H1 (cell line): ENCODE measurements around the gene CNDP1. TPM values are rescaled to one million over a fixed set of nuclear protein-coding genes. Genes with fewer than 3 reads are reported as not detected.

Experiments used
- CTCF ChIA-PET: fragments of 300-600 bp; sonication (Branson Sonifier 250); formaldehyde crosslinking; loops from one replicate; lab custom pipeline; 2021; ENCODE audit not compliant: partially characterized antibody; lab: Charles Lee
- POLR2A ChIA-PET: fragments of 300-600 bp; sonication (Branson Sonifier 250); formaldehyde crosslinking; loops from one replicate; lab custom pipeline; 2021; ENCODE audit warnings: inconsistent platforms; ENCODE audit not compliant: partially characterized antibody; lab: Charles Lee
- DNase-seq, 2 experiments: peaks; one replicate each; pipeline versions ENCODE4 v3.0.0 to v3.0.0-alpha.2; 2010 to 2022; ENCODE audit warnings: low spot score in 2 of 2, low read depth in 1 of 2, mixed read lengths in 1 of 2
- FAIRE-seq: peaks from 2 replicates; lab custom pipeline; 2011; peaks lifted over from hg19 to GRCh38; lab: Jason Lieb, UNC
- H2AFZ ChIP-seq: 2 replicates; pipeline ENCODE4 v1.8.1; 2012; ENCODE audit warnings: low read length, inconsistent platforms
- H2AK5ac ChIP-seq: 2 replicates; pipeline ENCODE4 v1.6.1; 2013; ENCODE audit warnings: low read depth, low read length
- H2BK120ac ChIP-seq: replicated peaks from 2 replicates; pipeline ENCODE3; 2013; ENCODE audit warnings: low read depth, low read length, inconsistent platforms
- H2BK12ac ChIP-seq: 2 replicates; pipeline ENCODE4 v1.6.1; 2013; ENCODE audit warnings: low read depth, low read length
- H2BK15ac ChIP-seq: 2 replicates; pipeline ENCODE4 v1.6.1; 2013; ENCODE audit warnings: low read length
- H2BK20ac ChIP-seq: 2 replicates; pipeline ENCODE4 v1.6.1; 2013; ENCODE audit warnings: low read length
- H2BK5ac ChIP-seq: 2 replicates; pipeline ENCODE4 v1.6.1; 2013; ENCODE audit warnings: low read depth, low read length
- H3K14ac ChIP-seq: 2 replicates; pipeline ENCODE4 v1.6.1; 2013; ENCODE audit warnings: inconsistent platforms; ENCODE audit not compliant: insufficient read length
- H3K18ac ChIP-seq: 2 replicates; pipeline ENCODE4 v1.6.1; 2013; ENCODE audit warnings: low read length; ENCODE audit errors: extremely low read depth
- H3K23ac ChIP-seq: 2 replicates; pipeline ENCODE4 v1.6.1; 2013; ENCODE audit warnings: inconsistent platforms; ENCODE audit not compliant: insufficient read length
- H3K23me2 ChIP-seq: 2 replicates; pipeline ENCODE4 v1.6.1; 2013; ENCODE audit warnings: low read depth, low read length
- H3K27ac ChIP-seq: 2 replicates; pipeline ENCODE4 v1.6.1; 2011; ENCODE audit warnings: low read depth, low read length, inconsistent platforms
- H3K27me3 ChIP-seq, 4 experiments: replicated peaks in 1 of 4; 1 replicate in 1 of 4; 2 replicates in 3 of 4; pipeline versions ENCODE4 v1.6.1 to v1.8.1; 2011 to 2013; ENCODE audit warnings: low read length in 3 of 4, mild to moderate bottlenecking in 3 of 4, inconsistent platforms in 2 of 4, mixed read lengths in 2 of 4, moderate library complexity in 1 of 4; ENCODE audit not compliant: control insufficient read depth in 3 of 4, insufficient read depth in 3 of 4; ENCODE audit errors: extremely low read depth in 1 of 4
- H3K36me3 ChIP-seq, 4 experiments: 2 replicates each; pipeline versions ENCODE4 v1.6.1 to v1.8.1; 2011 to 2013; ENCODE audit warnings: mild to moderate bottlenecking in 4 of 4, low read length in 3 of 4, moderate library complexity in 2 of 4, control low read depth in 1 of 4, inconsistent platforms in 1 of 4; ENCODE audit not compliant: insufficient read depth in 4 of 4, control insufficient read depth in 2 of 4
- H3K4ac ChIP-seq: replicated peaks from 2 replicates; pipeline ENCODE3; 2013; ENCODE audit warnings: low read length, low read depth, mixed read lengths, inconsistent platforms; ENCODE audit not compliant: insufficient read length
- H3K4me1 ChIP-seq, 4 experiments: replicated peaks in 1 of 4; 1 replicate in 1 of 4; 2 replicates in 3 of 4; pipeline versions ENCODE4 v1.6.1 to v1.8.1; 2011 to 2013; ENCODE audit warnings: low read length in 3 of 4, inconsistent platforms in 2 of 4, mixed read lengths in 1 of 4; ENCODE audit not compliant: insufficient read depth in 4 of 4, control insufficient read depth in 3 of 4
- H3K4me2 ChIP-seq, 2 experiments: 2 replicates each; pipeline versions ENCODE4 v1.6.1 to v1.8.1; 2011 to 2013; ENCODE audit warnings: low read depth in 2 of 2, low read length in 2 of 2, control low read depth in 1 of 2, inconsistent platforms in 1 of 2, mild to moderate bottlenecking in 1 of 2; ENCODE audit not compliant: insufficient read depth in 1 of 2
- H3K4me3 ChIP-seq, 4 experiments: fragments of 200-600, 300-600 bp in 1 of 4; sonication (generic), shearing (Covaris generic), sonication (Bioruptor Twin) in 1 of 4; 2 replicates each; pipeline versions ENCODE4 v1.5.1 to v1.8.1; 2011 to 2016; ENCODE audit warnings: low read length in 4 of 4, low read depth in 3 of 4, control low read depth in 2 of 4, inconsistent platforms in 2 of 4, mild to moderate bottlenecking in 2 of 4, mixed read lengths in 1 of 4, moderate library complexity in 1 of 4; ENCODE audit not compliant: insufficient read depth in 2 of 4; ENCODE audit errors: extremely low read depth in 1 of 4
- H3K56ac ChIP-seq: replicated peaks from 2 replicates; pipeline ENCODE3; 2013; ENCODE audit warnings: low read depth, mild to moderate bottlenecking, mixed read lengths, low read length, inconsistent platforms; ENCODE audit not compliant: insufficient read length
- H3K79me1 ChIP-seq: 2 replicates; pipeline ENCODE4 v1.6.1; 2013; ENCODE audit warnings: low read depth, low read length, control low read depth
- H3K79me2 ChIP-seq, 2 experiments: 2 replicates each; pipeline versions ENCODE4 v1.6.1 to v1.8.1; 2012 to 2013; ENCODE audit warnings: low read length in 2 of 2, mild to moderate bottlenecking in 2 of 2, inconsistent platforms in 1 of 2; ENCODE audit not compliant: insufficient read depth in 2 of 2, control insufficient read depth in 1 of 2
- H3K9ac ChIP-seq, 4 experiments: replicated peaks in 1 of 4; 1 replicate in 1 of 4; 2 replicates in 3 of 4; pipeline versions ENCODE4 v1.6.1 to v1.8.1; 2011 to 2013; ENCODE audit warnings: low read depth in 3 of 4, low read length in 3 of 4, control low read depth in 2 of 4, mild to moderate bottlenecking in 2 of 4, moderate library complexity in 2 of 4, inconsistent platforms in 1 of 4; ENCODE audit errors: extremely low read depth in 1 of 4
- H3K9me3 ChIP-seq, 2 experiments: 2 replicates each; pipeline versions ENCODE4 v1.6.1 to v1.8.1; 2012 to 2013; ENCODE audit warnings: mild to moderate bottlenecking in 2 of 2, moderate library complexity in 2 of 2, control low read depth in 1 of 2, inconsistent platforms in 1 of 2, low read depth in 1 of 2, low read length in 1 of 2, mixed read lengths in 1 of 2; ENCODE audit not compliant: insufficient read depth in 2 of 2
- H4K20me1 ChIP-seq, 2 experiments: replicated peaks in 1 of 2; 2 replicates each; pipeline versions ENCODE3 to v1.8.1; 2011 to 2013; ENCODE audit warnings: inconsistent platforms in 2 of 2, low read length in 2 of 2, mild to moderate bottlenecking in 1 of 2; ENCODE audit not compliant: insufficient read depth in 2 of 2, control insufficient read depth in 1 of 2
- H4K5ac ChIP-seq: 2 replicates; pipeline ENCODE4 v1.6.1; 2013; ENCODE audit warnings: low read length, low read depth, mixed read lengths, inconsistent platforms; ENCODE audit not compliant: insufficient read length
- H4K8ac ChIP-seq: 2 replicates; pipeline ENCODE4 v1.8.0; 2013; ENCODE audit warnings: mild to moderate bottlenecking, moderate library complexity, low read length, inconsistent platforms; ENCODE audit not compliant: insufficient read depth; ENCODE audit errors: extremely low read depth
- H4K91ac ChIP-seq: replicated peaks from 2 replicates; pipeline ENCODE3; 2013; ENCODE audit warnings: low read length, mixed read lengths, inconsistent platforms; ENCODE audit not compliant: insufficient read length
- ATF2 ChIP-seq: IDR thresholded peaks from 2 replicates; pipeline ENCODE4 v1.6.1; 2012; ENCODE audit warnings: low read length, inconsistent platforms
- EZH2 ChIP-seq: fragments of 200-600 bp; sonication (generic); IDR thresholded peaks from 2 replicates; pipeline ENCODE4 v1.7.1; 2012; ENCODE audit warnings: low read depth, mild to moderate bottlenecking, moderate library complexity, low read length, inconsistent platforms; ENCODE audit not compliant: severe bottlenecking
- GABPA ChIP-seq: IDR thresholded peaks from 2 replicates; pipeline ENCODE4 v1.6.1; 2011; ENCODE audit warnings: mild to moderate bottlenecking, low read length, moderate library complexity, borderline replicate concordance; ENCODE audit not compliant: insufficient read depth
- RBBP5 ChIP-seq: IDR thresholded peaks from 2 replicates; pipeline ENCODE4 v1.7.1; 2012; ENCODE audit warnings: low read depth, mild to moderate bottlenecking, inconsistent platforms, low read length, moderate library complexity, borderline replicate concordance
- SIN3A ChIP-seq, 2 experiments: IDR thresholded peaks in 1 of 2; conservative IDR thresholded peaks in 1 of 2; 2 replicates each; pipeline ENCODE4 v1.6.1; 2011 to 2012; ENCODE audit warnings: low read length in 2 of 2, improper control_type of control experiment in 1 of 2, low read depth in 1 of 2, mild to moderate bottlenecking in 1 of 2
- WGBS, 2 experiments: shearing (Covaris generic) in 1 of 2; methylation state at CpG; one replicate each; pipeline versions ENCODE4 v1.1.6 to v1.1.7; 2013 to 2015; ENCODE audit warnings: low lambda C conversion rate in 2 of 2, mixed read lengths in 2 of 2, inconsistent platforms in 1 of 2, low coverage in 1 of 2, missing lambda C conversion rate in 1 of 2; ENCODE audit not compliant: insufficient replicate concordance in 2 of 2, insufficient coverage in 1 of 2, insufficient read length in 1 of 2; ENCODE audit errors: extremely low coverage in 1 of 2, missing lambda C conversion rate in 1 of 2; 5-methylcytosine and 5-hydroxymethylcytosine counted together
- polyA plus RNA-seq, 7 experiments: library from polyadenylated mRNA; depleted of rRNA in 3 of 7; stranded (reverse) in 5 of 7; unstranded in 2 of 7; fragments of >200 nt in 5 of 7; fragments of 200-250 nt in 2 of 7; gene quantifications; 1 replicate in 5 of 7; 2 replicates in 1 of 7; 4 replicates in 1 of 7; pipeline versions ENCODE4 v1.2.1 to v1.2.3, GENCODE V29; 2011 to 2013; ENCODE audit warnings: missing spikeins in 2 of 7, mixed read lengths in 2 of 7
- total RNA-seq: library from RNA; stranded (reverse); fragmentation: NEBNext Ultra II Directional; extraction: Animal tissue kit (Norgen Biotek cat#: 25700); gene quantifications from 2 replicates; pipeline ENCODE4 v1.2.1, GENCODE V29; 2021

The CNDP1 gene
- total and polyA plus RNA-seq, 2 of the 8 experiments (the other 6 are each of a cell fraction or from before 2014, with no cell fraction given), result 0.09 TPM; not detected in 1

- H2BK20ac ChIP-seq, result no peak overlapping the region
- no peak overlapping the region for H3K4me3 ChIP-seq
- no peak overlapping the region for H3K27ac ChIP-seq
- H3K4ac ChIP-seq, result peak overlapping the region; percentile 49
- no peak overlapping the region for H3K4me2 ChIP-seq
- H3K23ac ChIP-seq, result no peak overlapping the region
- no peak overlapping the region for H2BK12ac ChIP-seq
- no peaks in the 10 kb centered on the region for H3K79me1 ChIP-seq
- POLR2A ChIA-PET, result interaction anchor here (1.6 kb wide), 1 partner anchor 8 kb away, joined by 4 read pairs; no protein-coding TSS in a partner anchor
- WGBS, 2 experiments, result 84% methylated on average over 2 of the region's 2 CpGs; no CpG with 5 or more reads in 1 of the 2 experiments
- H3K9me3 ChIP-seq, result peaks cover 0 to 5% of the 10 kb centered on the region in 2 experiments; a peak in 2 of 4 replicates
- H2BK120ac ChIP-seq, result no peak overlapping the region
- no peak for FAIRE-seq
- H3K4me1 ChIP-seq, result no peaks in the 10 kb centered on the region; a peak in 1 of 7 replicates
- H2BK5ac ChIP-seq, result no peak overlapping the region
- H3K36me3 ChIP-seq, result peaks cover 0 to 11% (median 2%) of the 10 kb centered on the region in 4 experiments; a peak in 4 of 8 replicates
- no peak overlapping the region for H2BK15ac ChIP-seq
- no peak for DNase-seq
- H4K8ac ChIP-seq, result no peak overlapping the region
- H4K5ac ChIP-seq, result no peak overlapping the region
- H3K79me2 ChIP-seq, result no peaks in the 10 kb centered on the region
- CTCF ChIA-PET, result interaction anchor here (1.3 kb wide), 1 partner anchor 25 kb away, joined by 4 read pairs; no protein-coding TSS in a partner anchor
- H3K14ac ChIP-seq, result no peak overlapping the region
- H3K56ac ChIP-seq, result no peak overlapping the region
- H3K27me3 ChIP-seq, result no peaks in the 10 kb centered on the region
- no peak overlapping the region for H3K18ac ChIP-seq
- no peaks in the 10 kb centered on the region for H3K23me2 ChIP-seq
- H3K9ac ChIP-seq, result no peak overlapping the region
- no peak overlapping the region for H2AK5ac ChIP-seq
- no peak overlapping the region for H2AFZ ChIP-seq
- no peak overlapping the region for H4K91ac ChIP-seq
- no peaks in the 10 kb centered on the region for H4K20me1 ChIP-seq
- TF ChIP-seq GABPA (no peak), SIN3A (conservative IDR thresholded peaks at IDR 0.05 in 1 of 2, IDR thresholded peaks at IDR 0.05 in 1 of 2; ENCODE audit: low read depth in 1 of 2, low read length in 2 of 2) (no peak), ATF2 (no peak), EZH2 (no peak), RBBP5 (no peak)
Observed at GRCh38 chr18:74526488-74526887, 7.8 kb upstream of the CNDP1 start.
